ENCODE measurements around the gene KRTAP5-10. TPM values are rescaled to one million over a fixed set of nuclear protein-coding genes. Genes with fewer than 3 reads are reported as not detected.
"Not testable (repeated sequence)": the region's sequence is repeated elsewhere in the genome, so short reads cannot be mapped to it uniquely, and the experiment has no call there.

The KRTAP5-10 gene
- total and polyA plus RNA-seq, 2 experiments from 2014 or later, result not detected

DNA sequence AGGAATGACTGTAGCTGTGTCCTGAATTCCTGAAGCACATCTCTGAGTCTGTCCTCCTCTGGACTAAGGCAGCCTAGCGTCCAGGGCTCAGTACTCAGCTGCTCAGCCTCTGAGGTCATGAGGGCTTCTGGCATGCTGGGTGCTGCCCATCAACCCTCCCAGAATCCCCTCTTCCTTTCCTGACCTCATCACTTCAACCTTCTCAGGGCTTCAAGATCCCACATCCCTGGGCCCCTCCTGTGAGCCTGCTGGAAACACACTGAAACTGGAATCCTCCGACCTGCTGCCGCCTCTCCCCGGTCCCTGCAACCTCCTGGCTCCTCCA lies 26.7 kb upstream of the KRTAP5-10 start:
- H3K79me2 ChIP-seq (ENCODE audit: insufficient read depth), result no peaks in the 10 kb centered on the region
- H3K9ac ChIP-seq, result no peak overlapping the region
- no peaks in the 10 kb centered on the region for H4K20me1 ChIP-seq (ENCODE audit: insufficient read depth)
- H3K36me3 ChIP-seq (ENCODE audit: low read depth), result no peaks in the 10 kb centered on the region
- in situ Hi-C loops (cut with MboI), result no loop called here
- no peak overlapping the region for H2AFZ ChIP-seq
- no peaks in the 10 kb centered on the region for H3K9me2 ChIP-seq (ENCODE audit: insufficient read depth)
- no peaks in the 10 kb centered on the region; the same call in 1 of the 2 replicates for H3K27me3 ChIP-seq (replicated peaks; ENCODE audit: insufficient read depth)
- TF ChIP-seq EZH2phosphoT487 (IDR thresholded peaks at IDR 0.05; ENCODE audit: insufficient read depth, low read depth) (no peak), EZH2 (IDR thresholded peaks at IDR 0.05; ENCODE audit: insufficient read depth, poor library complexity, severe bottlenecking) (no peak)
- no peak for DNase-seq
- H3K4me3 ChIP-seq, result no peak overlapping the region
- H3K4me1 ChIP-seq (ENCODE audit: insufficient read depth), result no peaks in the 10 kb centered on the region
- H3K9me3 ChIP-seq (ENCODE audit: low read depth), result no peaks in the 10 kb centered on the region
- H3K4me2 ChIP-seq (ENCODE audit: unreplicated experiment), result no peak overlapping the region
- H3F3A ChIP-seq (ENCODE audit: insufficient read depth), result no peaks in the 10 kb centered on the region
- WGBS, 2 experiments (ENCODE audit: low coverage in 1 of 2, low lambda C conversion rate in 2 of 2, missing lambda C conversion rate in 2 of 2), result 53 to 60% methylated on average over 4 of the region's 4 CpGs
- H3K27ac ChIP-seq, result no peak overlapping the region

DNA sequence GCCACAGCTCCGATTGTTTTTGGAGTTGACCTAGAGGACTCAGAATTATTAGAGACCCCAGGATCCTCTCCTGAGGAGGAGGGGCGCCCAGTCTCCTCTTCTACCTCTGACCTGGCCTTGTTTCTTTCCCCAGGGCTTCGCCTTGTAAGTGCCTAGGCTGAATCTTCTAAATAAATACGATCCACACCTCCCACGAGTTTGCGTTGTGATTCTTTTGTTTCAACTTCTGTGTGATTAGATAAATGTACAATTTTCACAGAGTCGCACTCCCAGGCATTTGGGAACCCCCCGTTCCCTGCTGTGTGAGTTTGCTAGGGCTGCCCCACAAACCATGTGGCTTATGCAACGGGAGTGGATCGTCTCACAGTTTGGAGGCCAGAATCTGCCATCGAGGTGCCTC lies 26.3 kb upstream of the KRTAP5-10 start:
- H3K4me2 ChIP-seq (ENCODE audit: unreplicated experiment), result no peak overlapping the region
- H4K20me1 ChIP-seq (ENCODE audit: insufficient read depth), result no peaks in the 10 kb centered on the region
- H3F3A ChIP-seq (ENCODE audit: insufficient read depth), result no peaks in the 10 kb centered on the region
- H3K4me3 ChIP-seq, result no peak overlapping the region
- no peaks in the 10 kb centered on the region for H3K9me2 ChIP-seq (ENCODE audit: insufficient read depth)
- no peaks in the 10 kb centered on the region for H3K79me2 ChIP-seq (ENCODE audit: insufficient read depth)
- 46 to 48% methylated on average over 11 of the region's 11 CpGs for whole genome bisulfite sequencing, 2 experiments (ENCODE audit: low coverage in 1 of 2, low lambda C conversion rate in 2 of 2, missing lambda C conversion rate in 2 of 2)
- H3K27ac ChIP-seq, result no peak overlapping the region
- H3K9ac ChIP-seq, result no peak overlapping the region
- in situ Hi-C loops (cut with MboI), result no loop called here
- H3K9me3 ChIP-seq (ENCODE audit: low read depth), result no peaks in the 10 kb centered on the region
- TF ChIP-seq EZH2phosphoT487 (IDR thresholded peaks at IDR 0.05; ENCODE audit: insufficient read depth, low read depth) (no peak), EZH2 (IDR thresholded peaks at IDR 0.05; ENCODE audit: insufficient read depth, poor library complexity, severe bottlenecking) (no peak)
- no peaks in the 10 kb centered on the region for H3K36me3 ChIP-seq (ENCODE audit: low read depth)
- H3K4me1 ChIP-seq (ENCODE audit: insufficient read depth), result no peaks in the 10 kb centered on the region
- H2AFZ ChIP-seq, result no peak overlapping the region
- no peaks in the 10 kb centered on the region; the same call in 1 of the 2 replicates for H3K27me3 ChIP-seq (replicated peaks; ENCODE audit: insufficient read depth)
- no peak for DNase-seq

DNA sequence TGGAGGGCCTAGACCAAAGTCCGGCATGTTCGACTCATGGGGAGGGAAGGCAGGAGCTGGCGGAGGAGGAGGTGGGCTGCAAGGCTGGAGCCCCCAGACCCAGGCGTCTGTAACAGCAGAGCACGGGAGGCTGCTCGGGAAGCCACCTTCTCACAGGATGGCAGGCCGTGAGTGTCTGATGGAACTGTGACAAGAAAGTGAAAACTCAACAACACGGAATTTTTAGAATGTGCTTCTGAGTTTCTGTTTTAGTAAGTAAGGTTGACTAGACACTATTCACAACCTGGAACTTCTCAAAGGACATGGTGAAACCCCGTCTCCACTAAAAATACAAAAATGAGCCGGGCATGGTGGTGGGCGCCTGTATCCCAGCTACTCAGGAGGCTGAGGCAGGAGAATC lies 25.4 kb upstream of the KRTAP5-10 start:
- H3K9ac ChIP-seq; H3K79me2 ChIP-seq (ENCODE audit: insufficient read depth); H3K4me2 ChIP-seq (ENCODE audit: unreplicated experiment); H3K9me3 ChIP-seq (ENCODE audit: low read depth); H3K4me1 ChIP-seq (ENCODE audit: insufficient read depth); H3K27ac ChIP-seq; H3K36me3 ChIP-seq (ENCODE audit: low read depth); H3K9me2 ChIP-seq (ENCODE audit: insufficient read depth); DNase-seq; H3K27me3 ChIP-seq (replicated peaks; ENCODE audit: insufficient read depth); H3K4me3 ChIP-seq; in situ Hi-C loops (cut with MboI); H3F3A ChIP-seq (ENCODE audit: insufficient read depth); H2AFZ ChIP-seq; H4K20me1 ChIP-seq (ENCODE audit: insufficient read depth): not testable (repeated sequence)
- 59 to 65% methylated on average over 11 of the region's 11 CpGs for WGBS, 2 experiments (ENCODE audit: low coverage in 1 of 2, low lambda C conversion rate in 2 of 2, missing lambda C conversion rate in 2 of 2)

DNA sequence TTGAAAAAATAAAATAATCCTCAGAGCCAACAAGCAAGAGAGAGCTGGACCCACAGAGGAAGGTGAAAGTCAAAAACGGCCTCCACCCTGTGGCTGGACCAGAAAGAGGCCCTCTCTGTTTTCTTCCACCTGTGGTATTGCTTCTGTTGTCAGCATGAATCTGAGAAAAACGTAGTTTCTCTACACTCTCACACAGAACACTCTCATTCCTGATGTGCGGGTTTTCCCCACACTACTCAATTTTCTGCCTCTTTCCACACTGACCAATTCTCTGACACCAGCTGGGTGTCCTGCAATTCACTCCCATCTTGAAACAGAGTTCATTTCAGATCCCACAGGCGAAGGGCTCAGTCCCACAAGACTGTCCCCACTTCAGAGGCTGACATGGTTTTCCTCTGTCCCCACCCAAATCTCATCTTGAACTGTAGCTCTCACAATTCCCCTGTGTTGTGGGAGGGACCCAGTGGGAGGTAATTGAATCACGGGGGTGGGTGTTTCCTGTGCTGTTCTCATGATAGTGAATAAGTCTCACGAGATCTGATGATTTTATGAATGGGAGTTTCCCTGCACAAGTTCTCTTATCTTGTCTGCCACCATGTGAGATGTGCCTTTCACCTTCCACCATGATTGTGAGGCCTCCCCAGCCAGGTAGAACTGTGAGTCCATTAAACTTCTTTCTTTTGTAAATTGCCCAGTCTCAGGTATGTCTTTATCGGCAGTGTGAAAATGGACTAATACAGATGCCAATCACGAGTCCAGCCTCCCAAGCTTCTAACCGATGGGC lies 24.6 kb upstream of the KRTAP5-10 start:
- H3K4me1 ChIP-seq (ENCODE audit: insufficient read depth); H3K4me2 ChIP-seq (ENCODE audit: unreplicated experiment); DNase-seq; in situ Hi-C loops (cut with MboI); H2AFZ ChIP-seq; H3K9me2 ChIP-seq (ENCODE audit: insufficient read depth); H3K27ac ChIP-seq; H3K36me3 ChIP-seq (ENCODE audit: low read depth); H3F3A ChIP-seq (ENCODE audit: insufficient read depth); H3K79me2 ChIP-seq (ENCODE audit: insufficient read depth); H4K20me1 ChIP-seq (ENCODE audit: insufficient read depth); H3K9me3 ChIP-seq (ENCODE audit: low read depth); H3K4me3 ChIP-seq; H3K9ac ChIP-seq; H3K27me3 ChIP-seq (replicated peaks; ENCODE audit: insufficient read depth): not testable (repeated sequence)
- 38 to 39% methylated on average over 9 of the region's 9 CpGs for WGBS, 2 experiments (ENCODE audit: low coverage in 1 of 2, low lambda C conversion rate in 2 of 2, missing lambda C conversion rate in 2 of 2)

DNA sequence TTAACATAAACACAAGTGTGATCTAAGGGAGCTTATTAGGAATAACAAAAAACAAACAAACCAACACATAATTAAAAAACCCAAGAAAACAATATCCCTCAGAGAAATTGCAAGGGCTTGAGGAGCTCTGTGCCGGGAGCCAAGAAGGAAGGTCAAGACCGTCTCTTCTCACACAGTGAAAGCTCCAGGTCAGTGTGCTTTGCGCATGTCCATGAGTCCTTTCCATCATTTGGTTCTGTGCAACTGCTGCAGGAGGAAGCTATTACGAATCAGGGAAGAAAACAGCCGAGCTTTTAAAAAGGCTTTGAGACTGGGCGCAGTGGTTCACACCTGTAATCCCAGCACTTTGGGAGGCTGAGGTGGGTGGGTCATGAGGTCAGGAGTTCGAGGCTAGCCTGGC lies 23.0 kb upstream of the KRTAP5-10 start:
- no peaks in the 10 kb centered on the region for H3K4me1 ChIP-seq (ENCODE audit: insufficient read depth)
- H3K9ac ChIP-seq, result no peak overlapping the region
- no peak for TF ChIP-seq EZH2 (IDR thresholded peaks at IDR 0.05; ENCODE audit: insufficient read depth, poor library complexity, severe bottlenecking)
- TF ChIP-seq EZH2phosphoT487 (IDR thresholded peaks at IDR 0.05; ENCODE audit: insufficient read depth, low read depth), result no peak
- no peak for DNase-seq
- no peaks in the 10 kb centered on the region for H3K9me2 ChIP-seq (ENCODE audit: insufficient read depth)
- H2AFZ ChIP-seq, result no peak overlapping the region
- 55 to 58% methylated on average over 7 of the region's 7 CpGs for WGBS, 2 experiments (ENCODE audit: low coverage in 1 of 2, low lambda C conversion rate in 2 of 2, missing lambda C conversion rate in 2 of 2)
- no peak overlapping the region for H3K4me2 ChIP-seq (ENCODE audit: unreplicated experiment)
- no peaks in the 10 kb centered on the region for H3K79me2 ChIP-seq (ENCODE audit: insufficient read depth)
- H3K4me3 ChIP-seq, result no peak overlapping the region
- H3K36me3 ChIP-seq (ENCODE audit: low read depth), result no peaks in the 10 kb centered on the region
- no peaks in the 10 kb centered on the region for H3F3A ChIP-seq (ENCODE audit: insufficient read depth)
- H3K27ac ChIP-seq, result no peak overlapping the region
- in situ Hi-C loops (cut with MboI), result no loop called here
- H4K20me1 ChIP-seq (ENCODE audit: insufficient read depth), result no peaks in the 10 kb centered on the region
- no peaks in the 10 kb centered on the region for H3K9me3 ChIP-seq (ENCODE audit: low read depth)
- peaks cover 5% of the 10 kb centered on the region; the same call in 1 of the 2 replicates for H3K27me3 ChIP-seq (replicated peaks; ENCODE audit: insufficient read depth)
